Heart left ventricle (tissue), 16 donors: ENCODE measurements around the gene HEBP1. TPM values are rescaled to one million over a fixed set of nuclear protein-coding genes. Genes with fewer than 3 reads are reported as not detected.

ENCODE experiments used
- ATAC-seq, 4 donors: fragments of 200-7000 bp; cut with Tn5 transposase; one replicate each; pipeline ENCODE4 v1.9.1; 2020 to 2022; ENCODE audit warnings: moderate library complexity in 4 of 4, mild to moderate bottlenecking in 3 of 4, moderate number of reproducible peaks in 1 of 4
- DNase-seq, 5 donors: peaks; one replicate each; pipeline ENCODE4 v3.0.0-alpha.2; 2020
- H3K27ac ChIP-seq, 12 donors: fragments of 200-600 bp; sonication (generic) in 4 of 12; one replicate each; pipeline versions ENCODE4 v1.5.0 to v1.8.0; 2016 to 2022; ENCODE audit warnings: mild to moderate bottlenecking in 2 of 12
- H3K27me3 ChIP-seq, 9 donors: fragments of 200-600 bp; sonication (generic) in 2 of 9; one replicate each; pipeline versions ENCODE4 v1.5.1 to v1.8.0; 2016 to 2022; ENCODE audit warnings: mild to moderate bottlenecking in 3 of 9
- H3K36me3 ChIP-seq, 9 donors: fragments of 200-600 bp; sonication (generic) in 2 of 9; one replicate each; pipeline versions ENCODE4 v1.5.0 to v1.8.0; 2018 to 2022; ENCODE audit warnings: mild to moderate bottlenecking in 2 of 9
- H3K4me1 ChIP-seq, 12 donors: fragments of 200-600 bp; sonication (generic) in 4 of 12; one replicate each; pipeline versions ENCODE4 v1.5.0 to v1.8.0; 2016 to 2022; ENCODE audit warnings: mild to moderate bottlenecking in 3 of 12
- H3K4me3 ChIP-seq, 12 donors: fragments of 200-600 bp; sonication (generic) in 4 of 12; one replicate each; pipeline versions ENCODE4 v1.5.0 to v1.8.0; 2017 to 2022; ENCODE audit warnings: mild to moderate bottlenecking in 9 of 12, moderate library complexity in 4 of 12
- H3K9me3 ChIP-seq, 12 donors: fragments of 200-600 bp; sonication (generic) in 4 of 12; one replicate each; pipeline versions ENCODE4 v1.5.0 to v1.8.0; 2016 to 2022; ENCODE audit warnings: mild to moderate bottlenecking in 1 of 12
- CTCF ChIP-seq, 12 donors: fragments of 200-600 bp; sonication (generic) in 4 of 12; IDR thresholded peaks; one replicate each; pipeline versions ENCODE4 v1.5.0 to v1.8.0; 2018 to 2022; ENCODE audit warnings: antibody characterized with exemption in 12 of 12, mild to moderate bottlenecking in 5 of 12
- POLR2A ChIP-seq, 2 donors: fragments of 450-650 bp; IDR thresholded peaks; one replicate each; pipeline ENCODE4 v1.6.1; 2017; ENCODE audit warnings: antibody characterized with exemption in 2 of 2, mild to moderate bottlenecking in 2 of 2, moderate library complexity in 2 of 2
- WGBS, 4 donors: extraction: QIAGEN DNeasy Blood & Tissue Kit in 2 of 4; methylation state at CpG; one replicate each; pipeline versions ENCODE4 v1.1.5 to v1.1.7; 2013 to 2018; 5-methylcytosine and 5-hydroxymethylcytosine counted together
- intact Hi-C, 10 donors: fragments of 100-400 bp; cut with DNase I; formaldehyde crosslinking; loops; one replicate each; pipeline versions ENCODE4 v1.11.1 to v1.14.2; 2022
- polyA plus RNA-seq, 2 donors: library from polyadenylated mRNA; stranded (reverse); fragments of 200-250 nt; gene quantifications; one replicate each; pipeline ENCODE4 v1.2.3, GENCODE V29; 2013
- total RNA-seq, 9 donors: library from RNA; depleted of rRNA in 2 of 9; stranded (reverse); fragments of >200 nt in 2 of 9; fragmentation: NEBNext Ultra II Directional in 3 of 9; extraction: Animal tissue kit (Norgen Biotek cat#: 25700) in 3 of 9; gene quantifications; one replicate each; pipeline versions ENCODE4 v1.1.0 to v1.2.4, GENCODE V29; 2016 to 2023
- donor health status: ischemic (EF 13 %, LVEDD 7.1; RV severe dilation, severe dysfunction).
- donor health status: healthy with polysubstance abuse.
- donor health status: DM: no; HTN: yes; CAD: no.
- donor health status: DM: no; HTN: no; CAD: no.
- donor health status: ischemic (EF 25% LVEDD 6.9; RV normal size, moderate dysfunction).
- donor health status: ischemic (EF 25% LVEDD 5.7; RV mildly dilated, moderate dysfunction).
- donor health status: healthy.
- donor health status: DM: yes; HTN: yes; CAD: no.
- donor health status: ischemic (EF 35%, LVEDD 5.7; RV mildly dilated, moderate dysfunction).
- donor health status: nonischemic (EF 11% LVEDD 7.7; RV severe dilation, severe dysfunction).
- donor health status: DM: yes; HTN: yes; CAD: no.
- donor health status: PGD.
- donor health status: ischemic (EF 29% LVEDD 5.4; RV normal size, mild dysfunction).
- donor health status: nonischemic (EF 23%, LVEDD 6.1; RV moderate dilation, normal function).

HEBP1 gene
- total and polyA plus RNA-seq, 11 donors, result 26.3 to 88.1 (median 52.6) TPM

GRCh38 chr12:12995088-12995487 is 5.0 kb downstream of the HEBP1 start:
- H3K27ac ChIP-seq, result no peak overlapping the region
- no peak for DNase-seq
- no peaks in the 10 kb centered on the region for H3K9me3 ChIP-seq
- ATAC-seq, result no peak
- 93 to 97% (median 95%) methylated on average over 3 of the region's 3 CpGs for WGBS, 4 donors
- H3K4me3 ChIP-seq, result no peak overlapping the region
- TF ChIP-seq POLR2A (IDR thresholded peaks at IDR 0.05) (no peak), CTCF (IDR thresholded peaks at IDR 0.05) (no peak)
- H3K4me1 ChIP-seq, result peaks cover 0 to 47% (median 20%) of the 10 kb centered on the region in 12 donors
- no peaks in the 10 kb centered on the region for H3K27me3 ChIP-seq
- intact Hi-C loops, result loop anchor here in 2 of 10 donors (5.0 kb wide), 2 partner anchors 47 to 237 kb away; partner anchors contain the start of gene FAM234B (in 1 of the 2)
- H3K36me3 ChIP-seq, result peaks cover 0 to 3% (median 0%) of the 10 kb centered on the region in 9 donors

- intact Hi-C loops, result no loop called here
- 96 to 99% (median 98%) methylated on average over 4 of the region's 4 CpGs for WGBS, 4 donors
- peaks cover 0 to 14% (median 9%) of the 10 kb centered on the region in 9 donors for H3K36me3 ChIP-seq
- H3K27ac ChIP-seq, result peak overlapping the region in 5 of 12 donors; percentile 6 to 90 (median 31)
- ATAC-seq (no peak), DNase-seq (no peak)
- peak overlapping the region in 1 of 12 donors; percentile 9 for H3K4me3 ChIP-seq
- H3K27me3 ChIP-seq, result no peaks in the 10 kb centered on the region
- H3K4me1 ChIP-seq, result peaks cover 0 to 33% (median 14%) of the 10 kb centered on the region in 12 donors
- TF ChIP-seq CTCF (IDR thresholded peaks at IDR 0.05) (no peak), POLR2A (IDR thresholded peaks at IDR 0.05) (no peak)
- H3K9me3 ChIP-seq, result no peaks in the 10 kb centered on the region
These were observed 6.7 kb downstream of the HEBP1 start for GRCh38 chr12:12993367-12993766.

DNA sequence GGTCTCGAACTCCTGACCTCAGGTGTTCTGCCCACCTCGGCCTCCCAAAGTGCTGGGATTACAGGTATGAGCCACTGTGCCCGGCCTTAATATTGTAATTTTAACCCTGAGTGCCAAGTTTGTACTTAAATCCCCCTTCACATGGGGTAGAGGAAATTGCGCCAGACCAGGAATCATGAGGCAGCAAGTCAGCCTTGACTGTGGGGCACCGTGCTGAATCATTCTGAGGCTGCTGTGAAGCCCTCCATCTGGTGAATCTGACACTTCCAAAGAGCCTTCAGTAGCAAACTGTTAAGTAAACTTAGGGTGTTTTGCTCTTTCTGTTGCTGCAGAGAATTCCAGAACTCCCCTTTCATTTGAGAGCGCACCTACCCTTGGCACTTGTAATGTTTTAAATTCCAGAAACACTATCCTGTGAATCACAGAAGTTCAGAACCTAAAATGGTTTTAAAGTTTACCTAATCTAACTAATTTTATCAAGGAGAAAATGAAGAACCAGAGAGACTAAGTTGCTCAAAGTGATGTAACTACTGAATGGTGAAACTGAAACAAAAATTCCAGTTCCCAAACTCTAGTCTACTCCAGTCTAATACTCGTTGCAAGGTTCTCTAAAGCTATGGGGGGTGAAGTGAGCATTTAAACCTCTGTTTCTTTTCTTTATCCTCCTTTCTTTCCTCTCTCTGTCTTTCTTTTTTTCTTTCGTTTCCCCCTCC is 7.5 kb downstream of the HEBP1 start:
- peak; percentile 38 to 77 (median 66) for ATAC-seq
- no peak for TF ChIP-seq POLR2A (IDR thresholded peaks at IDR 0.05)
- no peak for TF ChIP-seq CTCF (IDR thresholded peaks at IDR 0.05)
- intact Hi-C loops, result no loop called here
- Histone ChIP-seq H3K27me3 (no peaks in the 10 kb centered on the region), H3K36me3 (peaks cover 0 to 22% (median 17%) of the 10 kb centered on the region in 9 donors), H3K4me1 (peaks cover 0 to 26% (median 12%) of the 10 kb centered on the region in 12 donors), H3K9me3 (no peaks in the 10 kb centered on the region), H3K4me3 (peak overlapping the region in 5 of 12 donors; percentile 5 to 27 (median 13)), H3K27ac (peak overlapping the region in 6 of 12 donors; percentile 6 to 90 (median 22))
- peak in 3 of 5 donors; percentile 35 to 54 (median 46) for DNase-seq
- WGBS, 4 donors, result 60 to 78% (median 69%) methylated on average over 8 of the region's 8 CpGs

DNA sequence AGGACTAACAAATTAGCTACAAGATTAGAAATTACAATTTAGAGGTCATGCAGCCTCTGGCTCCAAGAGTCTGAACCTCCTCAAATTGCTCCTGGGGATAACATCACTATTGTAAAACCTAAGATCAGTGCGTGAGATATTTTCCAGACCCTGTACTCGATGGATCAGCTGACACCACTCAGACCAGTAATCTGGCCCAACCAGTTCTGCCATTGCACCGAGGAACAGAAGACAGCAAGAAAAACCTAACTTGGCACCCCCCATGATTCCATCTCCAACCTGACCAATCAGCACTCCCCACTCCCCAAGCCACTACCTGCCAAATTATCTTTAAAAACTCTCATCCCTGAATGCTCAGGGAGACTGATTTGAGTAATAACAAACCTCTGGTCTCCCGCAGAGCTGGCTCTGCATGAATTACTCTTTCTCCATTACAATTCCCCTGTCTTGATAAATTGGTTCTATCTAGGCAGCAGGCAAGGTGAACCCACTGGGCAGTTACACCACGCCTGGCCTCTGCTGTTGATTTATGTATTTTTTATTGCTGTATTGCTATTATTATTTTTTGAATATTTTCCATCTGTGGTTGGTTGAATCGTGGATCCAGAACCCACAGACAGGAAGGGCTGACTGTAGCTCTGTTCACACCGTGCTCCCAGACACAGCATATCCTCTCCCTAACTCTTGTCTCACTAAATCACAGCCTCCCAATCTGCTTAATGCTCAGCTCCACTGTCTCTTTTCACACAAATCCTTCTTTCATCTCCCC is 9.2 kb downstream of the HEBP1 start:
- Histone ChIP-seq H3K9me3 (no peaks in the 10 kb centered on the region), H3K4me1 (peaks cover 0 to 11% (median 2%) of the 10 kb centered on the region in 12 donors), H3K27me3 (no peaks in the 10 kb centered on the region), H3K36me3 (peaks cover 0 to 37% (median 33%) of the 10 kb centered on the region in 9 donors), H3K27ac (no peak overlapping the region), H3K4me3 (no peak overlapping the region)
- ATAC-seq, result no peak
- TF ChIP-seq CTCF (IDR thresholded peaks at IDR 0.05) (no peak), POLR2A (IDR thresholded peaks at IDR 0.05) (no peak)
- no peak for DNase-seq
- intact Hi-C loops, result no loop called here
- 65 to 75% (median 73%) methylated on average over 7 of the region's 7 CpGs for WGBS, 4 donors
